ENCODE measurements around the gene MAPK10.

MAPK10 gene

DNA sequence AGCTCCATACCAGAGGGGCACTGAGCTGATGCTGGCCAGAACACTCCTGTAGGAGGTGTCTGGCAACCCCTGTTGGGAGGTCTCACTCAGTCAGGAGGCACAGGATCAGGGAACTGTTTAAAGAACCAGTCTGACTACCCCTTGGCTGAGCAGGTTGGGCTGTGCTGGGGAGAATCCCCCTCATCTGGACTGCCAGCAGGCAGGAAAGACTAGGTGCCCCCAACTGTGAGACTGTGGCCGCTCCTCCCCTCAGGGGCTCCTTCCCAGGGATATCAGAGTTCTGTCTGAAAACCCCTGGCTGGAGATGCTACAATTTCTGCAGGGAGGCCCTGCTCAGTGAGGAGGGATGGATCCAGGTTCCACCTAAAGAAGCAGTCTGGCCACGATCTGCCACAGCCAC lies 245.3 kb downstream of the MAPK10 start:
- intact Hi-C loops (cut with micrococcal nuclease) = no loop called here
- no peaks in the 10 kb centered on the region for H3K4me1 Mint-ChIP-seq (ENCODE audit: low read depth)
- no peaks in the 10 kb centered on the region for H3K9me3 Mint-ChIP-seq
- no peak overlapping the region for H3K27ac Mint-ChIP-seq
- no peaks in the 10 kb centered on the region for H3K36me3 Mint-ChIP-seq (ENCODE audit: low read depth)
- no peaks in the 10 kb centered on the region for H3K27me3 Mint-ChIP-seq
- no peak overlapping the region for H3K4me3 Mint-ChIP-seq

DNA sequence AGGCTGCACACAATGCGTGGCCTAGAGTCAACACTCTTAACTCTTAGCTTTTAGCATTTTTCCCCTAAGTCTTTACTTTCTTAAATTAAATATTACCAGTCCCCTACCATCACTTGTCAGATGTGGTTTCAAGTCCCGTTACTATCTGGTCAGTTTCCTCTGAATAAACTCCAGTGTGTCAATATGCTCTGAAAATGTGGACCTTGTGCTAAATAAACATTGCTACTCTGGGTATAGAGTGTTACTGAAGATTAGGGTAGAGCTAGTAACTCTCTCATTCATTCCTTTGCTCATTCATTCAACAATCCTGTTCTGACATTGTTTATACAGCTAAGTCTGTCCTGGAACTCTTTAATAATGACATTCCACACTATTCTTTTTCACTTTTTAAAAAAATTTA lies 251.0 kb downstream of the MAPK10 start:
- no peak overlapping the region for H3K4me3 Mint-ChIP-seq
- intact Hi-C loops (cut with micrococcal nuclease) = no loop called here
- H3K4me1 Mint-ChIP-seq (ENCODE audit: low read depth) = no peaks in the 10 kb centered on the region
- H3K27me3 Mint-ChIP-seq = no peaks in the 10 kb centered on the region
- H3K9me3 Mint-ChIP-seq = no peaks in the 10 kb centered on the region
- no peaks in the 10 kb centered on the region for H3K36me3 Mint-ChIP-seq (ENCODE audit: low read depth)
- no peak overlapping the region for H3K27ac Mint-ChIP-seq

GRCh38 chr4:86108137-86108536 lies 251.7 kb downstream of the MAPK10 start:
- intact Hi-C loops (cut with micrococcal nuclease) = no loop called here
- no peaks in the 10 kb centered on the region for H3K36me3 Mint-ChIP-seq (ENCODE audit: low read depth)
- no peaks in the 10 kb centered on the region for H3K9me3 Mint-ChIP-seq
- no peak overlapping the region for H3K4me3 Mint-ChIP-seq
- no peaks in the 10 kb centered on the region for H3K4me1 Mint-ChIP-seq (ENCODE audit: low read depth)
- H3K27me3 Mint-ChIP-seq = no peaks in the 10 kb centered on the region
- H3K27ac Mint-ChIP-seq = no peak overlapping the region

DNA sequence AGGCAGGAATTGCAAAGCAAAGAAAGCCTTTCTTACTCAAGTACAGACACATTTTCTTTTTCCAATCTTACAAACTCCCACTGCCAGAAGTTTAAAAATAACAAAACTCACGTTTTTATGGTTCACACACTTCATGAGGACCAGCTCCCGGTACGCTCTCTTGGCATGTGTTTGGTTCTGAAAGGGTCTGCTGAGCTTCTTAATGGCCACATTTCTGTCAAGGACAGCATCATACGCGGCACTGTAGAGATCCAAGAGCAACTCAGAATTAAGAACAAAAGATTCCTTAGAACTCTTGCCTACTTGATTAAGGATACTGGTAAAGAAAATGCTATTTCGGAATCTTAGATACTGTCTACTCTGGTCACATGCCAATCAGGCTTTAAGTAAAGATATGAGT lies 252.7 kb downstream of the MAPK10 start:
- H3K36me3 Mint-ChIP-seq (ENCODE audit: low read depth) = no peaks in the 10 kb centered on the region
- no peaks in the 10 kb centered on the region for H3K9me3 Mint-ChIP-seq
- no peak overlapping the region for H3K4me3 Mint-ChIP-seq
- no peaks in the 10 kb centered on the region for H3K4me1 Mint-ChIP-seq (ENCODE audit: low read depth)
- no peak overlapping the region for H3K27ac Mint-ChIP-seq
- no peaks in the 10 kb centered on the region for H3K27me3 Mint-ChIP-seq
- intact Hi-C loops (cut with micrococcal nuclease) = no loop called here

GRCh38 chr4:86106475-86106874 lies 253.4 kb downstream of the MAPK10 start:
- Mint-ChIP-seq H3K4me1 (ENCODE audit: low read depth) (no peaks in the 10 kb centered on the region), H3K27ac (no peak overlapping the region), H3K9me3 (no peaks in the 10 kb centered on the region), H3K27me3 (no peaks in the 10 kb centered on the region), H3K4me3 (no peak overlapping the region), H3K36me3 (ENCODE audit: low read depth) (no peaks in the 10 kb centered on the region)
- intact Hi-C loops (cut with micrococcal nuclease) = no loop called here

- Mint-ChIP-seq H3K36me3 (ENCODE audit: low read depth) (no peaks in the 10 kb centered on the region), H3K4me3 (no peak overlapping the region), H3K27ac (no peak overlapping the region), H3K9me3 (no peaks in the 10 kb centered on the region), H3K27me3 (no peaks in the 10 kb centered on the region), H3K4me1 (ENCODE audit: low read depth) (no peaks in the 10 kb centered on the region)
- intact Hi-C loops (cut with micrococcal nuclease) = no loop called here
Measured at GRCh38 chr4:86101841-86102240, 258.0 kb downstream of the MAPK10 start.

DNA sequence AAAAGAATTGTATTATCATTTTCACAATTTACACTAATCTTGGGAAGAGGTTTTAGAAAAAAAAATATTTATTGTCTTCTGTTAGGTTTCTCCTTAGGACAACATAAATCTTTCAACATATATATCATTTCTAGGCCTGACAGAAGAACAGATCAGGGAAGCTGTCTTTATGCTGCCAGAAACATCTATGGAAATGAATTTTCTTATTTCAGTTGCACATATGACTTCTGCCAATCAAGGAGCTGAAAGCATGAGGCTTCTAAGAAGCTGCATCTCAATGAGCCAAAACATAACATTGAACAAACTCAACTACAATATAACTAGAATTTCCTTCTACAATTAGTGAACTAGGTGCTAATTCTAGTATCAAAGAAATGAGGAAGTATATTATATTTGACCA lies 258.4 kb downstream of the MAPK10 start:
- no peaks in the 10 kb centered on the region for H3K27me3 Mint-ChIP-seq
- intact Hi-C loops (cut with micrococcal nuclease) = no loop called here
- H3K4me3 Mint-ChIP-seq = no peak overlapping the region
- H3K9me3 Mint-ChIP-seq = no peaks in the 10 kb centered on the region
- no peak overlapping the region for H3K27ac Mint-ChIP-seq
- H3K36me3 Mint-ChIP-seq (ENCODE audit: low read depth) = no peaks in the 10 kb centered on the region
- no peaks in the 10 kb centered on the region for H3K4me1 Mint-ChIP-seq (ENCODE audit: low read depth)

DNA sequence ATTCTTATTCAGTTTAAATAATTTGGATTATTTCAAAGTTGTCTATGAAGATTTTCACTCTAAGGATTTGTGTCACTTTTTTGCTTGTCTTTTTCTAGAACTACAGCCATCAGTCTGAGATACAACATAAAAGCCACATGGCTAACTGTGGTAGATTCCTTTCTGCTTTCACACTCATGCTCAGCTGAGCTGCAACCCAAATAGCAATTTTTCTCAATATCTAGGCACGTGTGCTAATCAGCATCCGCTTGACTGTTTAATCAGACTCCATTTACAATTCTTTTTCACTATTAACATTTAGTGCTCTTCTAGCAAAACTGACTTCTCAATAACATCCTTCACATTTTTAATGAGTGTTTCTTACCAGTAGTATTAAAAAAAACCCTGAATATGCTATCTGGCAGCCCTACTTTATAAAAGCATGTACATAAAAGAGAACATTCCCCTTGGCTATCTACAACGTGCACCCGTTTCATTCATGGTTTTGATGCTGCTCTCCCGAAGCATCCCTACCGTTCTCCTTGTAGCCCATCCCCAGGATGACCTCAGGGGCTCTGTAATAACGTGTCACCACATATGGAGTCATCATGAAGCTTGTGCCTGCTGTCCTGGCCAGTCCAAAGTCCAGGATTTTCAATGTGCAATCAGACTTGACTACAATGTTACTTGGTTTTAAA lies 259.2 kb downstream of the MAPK10 start:
- H3K4me3 Mint-ChIP-seq = no peak overlapping the region
- no peaks in the 10 kb centered on the region for H3K9me3 Mint-ChIP-seq
- no peak overlapping the region for H3K27ac Mint-ChIP-seq
- no peaks in the 10 kb centered on the region for H3K27me3 Mint-ChIP-seq
- no peaks in the 10 kb centered on the region for H3K36me3 Mint-ChIP-seq (ENCODE audit: low read depth)
- intact Hi-C loops (cut with micrococcal nuclease) = no loop called here
- no peaks in the 10 kb centered on the region for H3K4me1 Mint-ChIP-seq (ENCODE audit: low read depth)

DNA sequence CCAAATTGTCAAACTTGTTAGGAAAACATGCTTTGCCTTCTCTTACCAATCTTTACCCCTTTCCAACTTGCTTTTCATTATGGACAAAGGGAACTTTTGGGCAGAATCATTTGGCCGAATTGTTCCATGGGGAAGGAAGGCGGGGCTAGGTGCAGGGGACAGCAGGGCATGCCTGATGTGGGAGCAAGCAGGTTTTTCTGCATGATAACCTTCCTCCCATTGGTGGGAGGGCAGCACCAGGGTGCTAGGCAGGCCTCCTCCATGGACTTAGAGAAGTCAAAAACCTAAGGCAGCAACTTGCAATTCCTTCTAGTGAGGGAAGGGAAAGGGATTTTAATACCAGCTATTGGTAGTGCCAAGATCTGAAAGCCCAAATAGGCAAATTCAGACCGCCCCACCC lies 260.5 kb downstream of the MAPK10 start:
- H3K9me3 Mint-ChIP-seq = no peaks in the 10 kb centered on the region
- no peaks in the 10 kb centered on the region for H3K4me1 Mint-ChIP-seq (ENCODE audit: low read depth)
- intact Hi-C loops (cut with micrococcal nuclease) = no loop called here
- no peaks in the 10 kb centered on the region for H3K36me3 Mint-ChIP-seq (ENCODE audit: low read depth)
- H3K27me3 Mint-ChIP-seq = no peaks in the 10 kb centered on the region
- H3K4me3 Mint-ChIP-seq = no peak overlapping the region
- H3K27ac Mint-ChIP-seq = no peak overlapping the region

DNA sequence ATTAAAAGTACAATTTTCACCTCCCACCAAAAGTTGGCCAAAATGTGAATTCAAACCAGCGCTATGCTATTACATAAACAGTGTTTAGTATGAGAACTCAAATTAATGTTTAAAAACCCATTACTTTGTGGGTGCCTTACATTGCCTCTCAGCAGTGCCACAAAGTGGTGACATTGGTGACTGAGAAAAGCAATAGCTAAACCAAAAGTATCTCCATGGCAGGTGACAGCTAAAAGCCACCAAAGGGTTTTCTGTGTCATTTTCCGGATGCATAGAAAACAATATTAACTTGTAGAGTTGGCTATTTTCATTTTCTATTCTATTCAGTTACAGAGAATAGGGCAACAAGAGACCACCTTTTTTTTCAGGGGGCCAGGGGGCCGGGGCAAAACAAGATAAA lies 261.2 kb downstream of the MAPK10 start:
- intact Hi-C loops (cut with micrococcal nuclease) = no loop called here
- Mint-ChIP-seq H3K9me3 (no peaks in the 10 kb centered on the region), H3K4me3 (no peak overlapping the region), H3K36me3 (ENCODE audit: low read depth) (no peaks in the 10 kb centered on the region), H3K27ac (no peak overlapping the region), H3K4me1 (ENCODE audit: low read depth) (no peaks in the 10 kb centered on the region), H3K27me3 (no peaks in the 10 kb centered on the region)

DNA sequence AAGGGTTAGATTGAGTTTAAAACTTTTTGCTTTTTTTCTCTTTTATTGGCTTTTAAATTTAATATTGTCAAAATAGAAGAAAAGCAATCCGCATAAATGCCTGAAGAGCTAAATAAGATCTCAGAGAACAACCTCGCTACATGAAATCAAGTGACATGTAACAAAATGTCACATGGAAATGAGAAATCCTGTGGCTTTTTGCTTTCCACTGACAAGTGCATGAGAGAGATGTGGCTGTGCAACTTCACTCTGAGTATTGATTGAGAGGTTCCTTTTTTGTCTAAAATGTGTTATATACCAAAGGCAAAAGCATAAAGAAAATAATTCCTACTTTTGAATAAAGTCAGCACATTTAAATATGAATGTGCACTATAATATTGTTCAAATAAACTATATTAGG lies 263.5 kb downstream of the MAPK10 start:
- Mint-ChIP-seq H3K36me3 (ENCODE audit: low read depth) (no peaks in the 10 kb centered on the region), H3K4me1 (ENCODE audit: low read depth) (no peaks in the 10 kb centered on the region), H3K9me3 (no peaks in the 10 kb centered on the region), H3K27ac (no peak overlapping the region), H3K27me3 (no peaks in the 10 kb centered on the region), H3K4me3 (no peak overlapping the region)
- intact Hi-C loops (cut with micrococcal nuclease) = no loop called here

- H3K27me3 Mint-ChIP-seq = no peaks in the 10 kb centered on the region
- H3K9me3 Mint-ChIP-seq = no peaks in the 10 kb centered on the region
Measured at GRCh38 chr4:86092684-86093083, 267.2 kb downstream of the MAPK10 start.

GRCh38 chr4:86091201-86091600 lies 268.7 kb downstream of the MAPK10 start:
- Mint-ChIP-seq H3K36me3 (ENCODE audit: low read depth) (no peaks in the 10 kb centered on the region), H3K27me3 (no peaks in the 10 kb centered on the region), H3K4me1 (ENCODE audit: low read depth) (no peaks in the 10 kb centered on the region), H3K27ac (no peak overlapping the region), H3K4me3 (no peak overlapping the region), H3K9me3 (no peaks in the 10 kb centered on the region)
- intact Hi-C loops (cut with micrococcal nuclease) = no loop called here

More at GRCh38 chr4:86092684-86093083, 267.2 kb downstream of the MAPK10 start:
- Mint-ChIP-seq H3K27ac (no peak overlapping the region), H3K4me3 (no peak overlapping the region), H3K4me1 (ENCODE audit: low read depth) (no peaks in the 10 kb centered on the region), H3K36me3 (ENCODE audit: low read depth) (no peaks in the 10 kb centered on the region)
- intact Hi-C loops (cut with micrococcal nuclease) = no loop called here

GRCh38 chr4:86089781-86090323 lies 270.0 kb downstream of the MAPK10 start:
- Mint-ChIP-seq H3K27ac (no peak overlapping the region), H3K36me3 (ENCODE audit: low read depth) (no peaks in the 10 kb centered on the region), H3K4me1 (ENCODE audit: low read depth) (no peaks in the 10 kb centered on the region), H3K27me3 (no peaks in the 10 kb centered on the region), H3K4me3 (no peak overlapping the region), H3K9me3 (no peaks in the 10 kb centered on the region)
- intact Hi-C loops (cut with micrococcal nuclease) = no loop called here

- Mint-ChIP-seq H3K9me3 (peaks cover 3% of the 10 kb centered on the region), H3K4me3 (no peak overlapping the region), H3K4me1 (ENCODE audit: low read depth) (no peaks in the 10 kb centered on the region), H3K27me3 (no peaks in the 10 kb centered on the region), H3K36me3 (ENCODE audit: low read depth) (no peaks in the 10 kb centered on the region), H3K27ac (no peak overlapping the region)
- intact Hi-C loops (cut with micrococcal nuclease) = no loop called here
Measured at GRCh38 chr4:86089053-86089452, 270.8 kb downstream of the MAPK10 start.
